ENCODE measurements around the gene RNF38. TPM values are rescaled to one million over a fixed set of nuclear protein-coding genes. Genes with fewer than 3 reads are reported as not detected.
"Not testable (repeated sequence)": the region's sequence is repeated elsewhere in the genome, so short reads cannot be mapped to it uniquely, and the experiment has no call there.

The RNF38 gene
- total RNA-seq, 4 donors from 2014 or later: 40.7 to 63.1 (median 49.1) TPM

GRCh38 chr9:36424289-36425055 lies 24.4 kb upstream of the RNF38 start:
- WGBS: 84% methylated on average over 8 of the region's 8 CpGs
- Histone ChIP-seq H3K4me1 (peaks cover 5 to 15% (median 11%) of the 10 kb centered on the region in 4 donors), H3K9me3 (no peaks in the 10 kb centered on the region), H3K27me3 (no peaks in the 10 kb centered on the region), H3K4me3 (no peak overlapping the region), H3K27ac (replicated peaks in 1 of 4) (no peak overlapping the region), H3K36me3 (peaks cover 0 to 12% (median 2%) of the 10 kb centered on the region in 4 donors)
- no peak for DNase-seq (ENCODE audit: extremely low spot score)
- intact Hi-C loops (cut with DNase I): no loop called here
- TF ChIP-seq POLR2AphosphoS5 (IDR thresholded peaks at IDR 0.05): no peak

- intact Hi-C loops (cut with DNase I): no loop called here
- Histone ChIP-seq H3K4me3 (no peak overlapping the region), H3K27me3 (no peaks in the 10 kb centered on the region), H3K9me3 (no peaks in the 10 kb centered on the region), H3K4me1 (peaks cover 7 to 17% (median 15%) of the 10 kb centered on the region in 4 donors), H3K36me3 (peaks cover 0 to 10% (median 2%) of the 10 kb centered on the region in 4 donors), H3K27ac (replicated peaks in 1 of 4) (no peak overlapping the region)
- no peak for TF ChIP-seq EP300 (IDR thresholded peaks at IDR 0.05)
- no peak for TF ChIP-seq POLR2AphosphoS5 (IDR thresholded peaks at IDR 0.05)
- no peak for TF ChIP-seq POLR2A (IDR thresholded peaks at IDR 0.05; ENCODE audit: low read depth)
- no peak for TF ChIP-seq CTCF (IDR thresholded peaks at IDR 0.05)
- no peak for DNase-seq (ENCODE audit: extremely low spot score)
- whole genome bisulfite sequencing: 84% methylated on average over 3 of the region's 3 CpGs
Measured at GRCh38 chr9:36423206-36423605, 23.1 kb upstream of the RNF38 start.

- WGBS: 81% methylated on average over 9 of the region's 9 CpGs
- peaks cover 0 to 7% (median 2%) of the 10 kb centered on the region in 4 donors for H3K36me3 ChIP-seq
- no peak for DNase-seq (ENCODE audit: extremely low spot score)
- no peak overlapping the region for H3K4me3 ChIP-seq
- H3K9me3 ChIP-seq: no peaks in the 10 kb centered on the region
- TF ChIP-seq POLR2A (IDR thresholded peaks at IDR 0.05; ENCODE audit: low read depth) (no peak), CTCF (IDR thresholded peaks at IDR 0.05) (no peak), EP300 (IDR thresholded peaks at IDR 0.05) (no peak)
- intact Hi-C loops (cut with DNase I): no loop called here
- no peak overlapping the region for H3K27ac ChIP-seq (replicated peaks in 1 of 4)
- H3K27me3 ChIP-seq: no peaks in the 10 kb centered on the region
- H3K4me1 ChIP-seq: peaks cover 7 to 16% (median 14%) of the 10 kb centered on the region in 4 donors
Measured at GRCh38 chr9:36416890-36417289, 16.8 kb upstream of the RNF38 start.

- Histone ChIP-seq H3K27ac (replicated peaks in 1 of 4) (no peak overlapping the region), H3K4me1 (peaks cover 7 to 16% (median 13%) of the 10 kb centered on the region in 4 donors), H3K36me3 (peaks cover 0 to 2% (median under 1%) of the 10 kb centered on the region in 4 donors), H3K4me3 (no peak overlapping the region), H3K9me3 (no peaks in the 10 kb centered on the region), H3K27me3 (no peaks in the 10 kb centered on the region)
- 92% methylated on average over 9 of the region's 11 CpGs for WGBS
- no peak for TF ChIP-seq CTCF (IDR thresholded peaks at IDR 0.05)
- intact Hi-C loops (cut with DNase I): no loop called here
- DNase-seq (ENCODE audit: extremely low spot score): no peak
Measured at GRCh38 chr9:36415822-36416525, 15.9 kb upstream of the RNF38 start.

GRCh38 chr9:36411410-36411809 lies 11.3 kb upstream of the RNF38 start:
- WGBS: 94% methylated on average over 3 of the region's 3 CpGs
- DNase-seq (ENCODE audit: extremely low spot score); H3K4me3 ChIP-seq; H3K27me3 ChIP-seq; H3K27ac ChIP-seq (replicated peaks in 1 of 4); H3K36me3 ChIP-seq; H3K9me3 ChIP-seq; intact Hi-C loops (cut with DNase I): not testable (repeated sequence)
- peaks cover 5 to 11% (median 8%) of the 10 kb centered on the region in 4 donors for H3K4me1 ChIP-seq

- WGBS: 88% methylated on average over 4 of the region's 4 CpGs
- H3K36me3 ChIP-seq; H3K4me3 ChIP-seq; DNase-seq (ENCODE audit: extremely low spot score); H3K9me3 ChIP-seq; H3K27ac ChIP-seq (replicated peaks in 1 of 4); H3K27me3 ChIP-seq: not testable (repeated sequence)
- H3K4me1 ChIP-seq: peaks cover 5 to 11% (median 9%) of the 10 kb centered on the region in 4 donors
- intact Hi-C loops (cut with DNase I): loop anchor here (2.0 kb wide), 1 partner anchor 42 kb away; no protein-coding TSS in a partner anchor
Measured at GRCh38 chr9:36409076-36409475, 9.0 kb upstream of the RNF38 start.
